Islet precursor cell (in vitro differentiated cells): ENCODE measurements around the gene CAPZB.
"Not testable (repeated sequence)": the region's sequence is repeated elsewhere in the genome, so short reads cannot be mapped to it uniquely, and the experiment has no call there.

ENCODE experiments used
- DNase-seq: peaks from one replicate; pipeline ENCODE4 v3.0.0-alpha.2; 2018

Gene CAPZB

GRCh38 chr1:19305880-19306279 lies 179.5 kb downstream of the CAPZB start:
- no peak for DNase-seq

- not testable (repeated sequence) for DNase-seq
These were observed 181.3 kb downstream of the CAPZB start for GRCh38 chr1:19304081-19304480.

DNA sequence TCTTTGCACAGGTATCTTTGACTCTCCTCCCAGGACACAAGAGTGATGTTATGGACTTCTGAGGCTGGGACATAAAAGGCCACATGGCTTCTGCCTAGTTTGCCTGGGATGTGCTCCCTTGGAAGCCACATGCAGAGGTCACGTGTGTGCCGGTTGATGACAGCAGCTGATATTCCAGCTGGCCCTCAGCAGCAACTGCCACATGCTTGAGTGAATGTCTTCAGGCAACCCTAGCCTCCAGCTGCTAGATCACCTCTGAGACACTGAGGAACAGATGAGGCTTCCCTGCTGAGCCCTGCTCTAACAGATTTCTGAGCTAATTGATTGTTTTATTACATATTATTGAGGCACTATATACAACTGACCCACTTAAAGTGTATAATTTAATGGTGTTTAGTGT lies 185.1 kb downstream of the CAPZB start:
- DNase-seq, result no peak

DNA sequence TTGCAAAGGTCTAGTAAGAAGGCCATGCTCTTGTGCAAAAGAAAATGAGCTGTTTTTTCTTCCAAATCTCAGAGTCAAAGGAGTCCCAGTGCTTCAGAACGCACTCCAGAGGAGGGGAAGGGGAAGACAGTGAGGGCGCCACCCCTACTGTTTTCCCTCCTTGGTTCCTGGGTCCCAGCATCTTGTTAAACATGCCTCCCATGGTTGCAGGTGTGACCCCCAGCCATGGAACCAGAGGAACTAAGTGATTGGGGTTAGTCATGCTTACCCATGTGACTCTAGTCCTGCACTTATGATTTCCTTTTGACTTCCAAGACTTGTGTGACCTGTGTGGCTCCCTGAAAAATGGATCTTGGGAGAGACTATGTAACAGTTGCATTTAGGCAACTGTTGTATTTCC lies 190.7 kb downstream of the CAPZB start:
- DNase-seq, result no peak

GRCh38 chr1:19289244-19289643 lies 196.1 kb downstream of the CAPZB start:
- DNase-seq, result no peak
